ENCODE measurements around the gene SETD4.

Gene SETD4

DNA sequence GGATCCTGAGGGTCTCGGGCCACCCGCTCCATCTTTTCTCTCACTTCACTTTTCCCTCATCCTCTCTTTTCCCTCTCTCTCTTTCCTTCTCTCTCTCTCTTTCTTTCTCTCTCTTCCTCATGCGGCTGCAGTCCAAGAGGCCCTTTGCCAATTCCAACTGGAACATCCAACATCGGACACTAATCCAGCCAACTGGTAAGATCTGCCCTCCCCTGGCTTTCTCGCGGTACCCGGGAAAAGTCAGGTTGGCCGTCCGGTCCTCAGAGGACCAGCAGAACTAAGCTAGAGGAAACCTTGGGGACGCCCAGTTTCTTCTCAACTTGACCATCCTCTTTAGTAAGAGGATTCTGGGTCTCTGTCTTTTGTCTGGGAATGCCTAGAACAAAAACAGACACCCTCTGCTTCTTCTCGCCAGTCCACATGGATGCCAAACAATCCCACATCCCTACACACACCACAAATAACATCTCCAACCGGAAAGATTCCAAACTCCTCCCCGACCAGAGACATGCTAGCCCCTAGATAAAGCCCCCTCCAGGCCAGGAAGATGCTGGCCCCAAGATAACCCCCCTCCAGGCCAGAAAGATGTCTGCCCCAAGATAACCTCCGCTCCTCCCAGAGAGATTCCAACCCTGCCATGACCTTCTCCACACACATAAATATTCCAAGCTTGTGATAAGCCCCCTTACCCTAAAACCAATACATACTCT is 3.2 kb upstream of the SETD4 start:
- H3K36me3 ChIP-seq (ENCODE audit: insufficient read depth, low read depth, low read length) = peaks cover 1% of the 10 kb centered on the region; the same call in 1 of the 2 replicates
- H3K27me3 ChIP-seq (ENCODE audit: insufficient read depth, low read length) = no peaks in the 10 kb centered on the region
- H3K4me3 ChIP-seq (ENCODE audit: low read length) = no peak overlapping the region
- no peaks in the 10 kb centered on the region; the same call in 1 of the 2 replicates for H3K9me3 ChIP-seq (ENCODE audit: insufficient read depth, low read depth, low read length)
- no peak overlapping the region for H3K9ac ChIP-seq (ENCODE audit: low read depth, low read length)
- no peaks in the 10 kb centered on the region for H3K4me1 ChIP-seq (ENCODE audit: insufficient read depth, low read length)
- no peak overlapping the region for H3K27ac ChIP-seq (ENCODE audit: low read length)

DNA sequence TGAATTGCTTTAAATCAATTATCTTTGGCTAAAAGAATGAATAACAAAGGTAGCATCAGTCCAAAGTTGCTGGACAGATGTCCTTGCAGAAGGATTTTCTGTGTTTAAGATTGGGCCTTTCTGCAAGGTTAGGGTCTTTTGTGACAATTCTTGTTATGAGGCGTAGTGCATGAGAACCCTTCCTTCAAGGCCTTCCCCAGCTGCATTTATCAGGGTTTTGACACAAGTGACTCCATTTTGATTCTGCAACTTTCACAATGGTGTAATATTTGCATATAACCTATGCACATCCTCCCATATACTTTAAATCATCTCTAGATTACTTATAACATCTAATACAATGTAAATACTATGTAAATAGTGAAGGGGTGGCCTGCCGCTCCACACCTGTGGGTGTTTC is 1.1 kb upstream of the SETD4 start:
- Histone ChIP-seq H3K9ac (ENCODE audit: low read depth, low read length) (peak overlapping the region; percentile 94; the same call in 1 of the 2 replicates), H3K4me1 (ENCODE audit: insufficient read depth, low read length) (no peaks in the 10 kb centered on the region), H3K27me3 (ENCODE audit: insufficient read depth, low read length) (no peaks in the 10 kb centered on the region), H3K9me3 (ENCODE audit: insufficient read depth, low read depth, low read length) (no peaks in the 10 kb centered on the region), H3K36me3 (ENCODE audit: insufficient read depth, low read depth, low read length) (peaks cover 22% of the 10 kb centered on the region), H3K4me3 (ENCODE audit: low read length) (peak overlapping the region; percentile 94; the same call in 1 of the 2 replicates), H3K27ac (ENCODE audit: low read length) (no peak overlapping the region)

GRCh38 chr21:36059823-36060158 is 535 bp downstream of the SETD4 start:
- Histone ChIP-seq H3K9ac (ENCODE audit: low read depth, low read length) (peak overlapping the region; percentile 94; the same call in 1 of the 2 replicates), H3K4me3 (ENCODE audit: low read length) (peak overlapping the region; percentile 94), H3K27me3 (ENCODE audit: insufficient read depth, low read length) (no peaks in the 10 kb centered on the region), H3K4me1 (ENCODE audit: insufficient read depth, low read length) (no peaks in the 10 kb centered on the region), H3K9me3 (ENCODE audit: insufficient read depth, low read depth, low read length) (no peaks in the 10 kb centered on the region), H3K36me3 (ENCODE audit: insufficient read depth, low read depth, low read length) (peaks cover 39% of the 10 kb centered on the region), H3K27ac (ENCODE audit: low read length) (peak overlapping the region; percentile 29)

DNA sequence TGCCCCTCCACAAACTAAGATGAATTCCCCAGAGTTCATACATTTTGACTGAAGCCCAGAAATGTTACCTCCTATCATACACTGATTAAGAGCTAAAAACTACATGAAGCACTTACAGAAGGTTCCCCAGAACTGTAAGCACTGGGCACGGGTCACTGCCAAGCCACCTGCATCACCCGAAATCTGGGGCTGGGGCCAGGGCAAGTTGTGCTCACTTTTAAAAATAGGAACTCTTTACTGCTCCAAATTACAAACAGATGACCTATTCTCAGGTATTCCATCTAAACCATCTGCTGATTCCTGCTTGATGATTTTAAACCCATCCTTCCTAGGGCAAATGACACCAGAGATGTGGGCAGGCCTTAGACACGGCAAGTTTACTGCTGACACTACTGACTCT is 4.8 kb downstream of the SETD4 start:
- H3K27ac ChIP-seq (ENCODE audit: low read length) = no peak overlapping the region
- H3K27me3 ChIP-seq (ENCODE audit: insufficient read depth, low read length) = no peaks in the 10 kb centered on the region
- H3K36me3 ChIP-seq (ENCODE audit: insufficient read depth, low read depth, low read length) = peaks cover 75% of the 10 kb centered on the region
- H3K4me1 ChIP-seq (ENCODE audit: insufficient read depth, low read length) = no peaks in the 10 kb centered on the region
- no peak overlapping the region for H3K4me3 ChIP-seq (ENCODE audit: low read length)
- no peaks in the 10 kb centered on the region for H3K9me3 ChIP-seq (ENCODE audit: insufficient read depth, low read depth, low read length)
- H3K9ac ChIP-seq (ENCODE audit: low read depth, low read length) = no peak overlapping the region

DNA sequence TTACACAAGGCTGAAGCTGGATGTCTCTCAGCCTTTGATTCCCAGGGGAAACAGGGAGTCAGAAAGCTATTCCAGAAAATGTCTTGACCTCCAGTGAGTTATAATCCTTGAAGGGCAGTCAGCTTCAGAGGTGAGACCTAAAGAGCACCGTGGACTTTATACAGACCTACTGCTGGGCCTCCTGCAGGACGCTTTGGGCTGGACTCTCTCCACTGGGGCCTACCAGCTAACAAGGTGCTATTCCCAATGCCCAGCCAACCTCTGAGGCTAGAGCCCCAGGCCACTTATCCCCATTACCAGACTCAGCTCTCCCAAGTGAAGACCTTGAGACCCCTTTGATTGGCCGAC is 6.6 kb downstream of the SETD4 start:
- Histone ChIP-seq H3K4me1 (ENCODE audit: insufficient read depth, low read length) (no peaks in the 10 kb centered on the region), H3K9me3 (ENCODE audit: insufficient read depth, low read depth, low read length) (no peaks in the 10 kb centered on the region), H3K27ac (ENCODE audit: low read length) (no peak overlapping the region), H3K9ac (ENCODE audit: low read depth, low read length) (no peak overlapping the region), H3K27me3 (ENCODE audit: insufficient read depth, low read length) (no peaks in the 10 kb centered on the region), H3K36me3 (ENCODE audit: insufficient read depth, low read depth, low read length) (peaks cover 93% of the 10 kb centered on the region), H3K4me3 (ENCODE audit: low read length) (no peak overlapping the region)

DNA sequence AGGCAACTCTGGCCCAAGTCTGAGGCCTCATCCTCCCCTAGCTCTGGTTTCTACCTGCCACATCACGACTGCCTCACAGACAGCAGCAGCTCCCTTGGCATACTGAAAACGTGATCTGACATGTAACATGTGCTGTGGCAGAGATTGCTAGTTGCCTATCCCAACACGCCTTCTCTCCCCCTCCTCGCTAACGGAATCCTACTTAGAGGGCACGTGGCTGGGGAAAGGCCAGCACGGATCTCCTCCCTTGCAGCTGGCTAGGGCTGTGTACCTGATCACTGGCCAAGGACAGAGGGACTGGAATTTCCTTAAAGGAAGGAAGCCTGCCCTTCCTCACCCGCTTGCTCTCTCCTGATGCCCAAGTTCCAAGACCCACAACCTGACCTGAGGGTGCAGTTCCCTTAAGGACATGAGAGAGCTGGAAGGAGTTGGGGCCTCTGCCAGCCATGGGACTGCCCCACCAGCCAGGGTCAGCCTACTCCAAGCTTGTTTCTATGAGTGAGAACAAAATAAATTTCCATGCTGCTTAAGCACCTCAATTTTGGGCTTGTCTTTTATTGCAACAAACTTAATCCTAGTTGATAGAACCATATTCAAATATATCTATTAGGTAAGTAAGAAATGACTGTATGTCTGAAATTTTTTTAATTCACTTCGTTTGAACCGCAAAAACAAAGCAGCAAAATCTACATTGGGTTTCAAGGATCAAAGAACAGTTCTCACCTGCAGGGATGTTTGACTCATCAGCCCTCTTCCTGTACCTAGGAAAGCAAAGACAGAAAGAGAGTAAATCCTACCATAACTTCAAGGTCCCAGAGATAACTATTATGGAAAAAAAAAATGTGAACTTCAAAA is 7.2 kb downstream of the SETD4 start:
- H3K9ac ChIP-seq (ENCODE audit: low read depth, low read length) = no peak overlapping the region
- no peak overlapping the region for H3K27ac ChIP-seq (ENCODE audit: low read length)
- peaks cover 93% of the 10 kb centered on the region for H3K36me3 ChIP-seq (ENCODE audit: insufficient read depth, low read depth, low read length)
- no peak overlapping the region for H3K4me3 ChIP-seq (ENCODE audit: low read length)
- H3K27me3 ChIP-seq (ENCODE audit: insufficient read depth, low read length) = no peaks in the 10 kb centered on the region
- H3K4me1 ChIP-seq (ENCODE audit: insufficient read depth, low read length) = no peaks in the 10 kb centered on the region
- H3K9me3 ChIP-seq (ENCODE audit: insufficient read depth, low read depth, low read length) = no peaks in the 10 kb centered on the region

DNA sequence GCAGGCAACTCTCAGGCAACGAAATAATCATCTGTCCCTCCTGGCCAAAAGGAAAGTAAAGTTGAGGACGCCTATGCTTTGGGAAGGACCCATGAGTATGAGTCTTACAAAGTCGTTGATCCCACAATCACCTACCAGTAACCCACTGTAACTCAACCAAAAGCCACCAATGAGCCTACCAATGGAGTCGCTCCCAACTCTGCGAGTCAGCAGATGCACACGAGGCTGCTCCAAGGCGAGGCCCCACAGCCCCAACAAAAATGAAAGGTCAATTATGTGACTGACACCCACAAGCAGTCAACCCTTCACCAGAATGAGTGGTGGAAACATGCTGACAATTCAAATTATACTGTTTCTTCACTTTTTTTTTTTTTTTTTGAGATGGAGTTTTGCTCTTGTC is 12.0 kb downstream of the SETD4 start:
- peaks cover 89% of the 10 kb centered on the region for H3K36me3 ChIP-seq (ENCODE audit: insufficient read depth, low read depth, low read length)

GRCh38 chr21:36047139-36047538 is 13.2 kb downstream of the SETD4 start:
- Histone ChIP-seq H3K27me3 (ENCODE audit: insufficient read depth, low read length) (no peaks in the 10 kb centered on the region), H3K27ac (ENCODE audit: low read length) (no peak overlapping the region), H3K4me1 (ENCODE audit: insufficient read depth, low read length) (no peaks in the 10 kb centered on the region), H3K9ac (ENCODE audit: low read depth, low read length) (no peak overlapping the region), H3K4me3 (ENCODE audit: low read length) (no peak overlapping the region), H3K36me3 (ENCODE audit: insufficient read depth, low read depth, low read length) (peaks cover 90% of the 10 kb centered on the region), H3K9me3 (ENCODE audit: insufficient read depth, low read depth, low read length) (no peaks in the 10 kb centered on the region)

More for the DNA sequence above, 12.0 kb downstream of the SETD4 start:
- Histone ChIP-seq H3K4me3 (ENCODE audit: low read length) (no peak overlapping the region), H3K27ac (ENCODE audit: low read length) (no peak overlapping the region), H3K9me3 (ENCODE audit: insufficient read depth, low read depth, low read length) (no peaks in the 10 kb centered on the region), H3K9ac (ENCODE audit: low read depth, low read length) (no peak overlapping the region), H3K4me1 (ENCODE audit: insufficient read depth, low read length) (no peaks in the 10 kb centered on the region), H3K27me3 (ENCODE audit: insufficient read depth, low read length) (no peaks in the 10 kb centered on the region)

DNA sequence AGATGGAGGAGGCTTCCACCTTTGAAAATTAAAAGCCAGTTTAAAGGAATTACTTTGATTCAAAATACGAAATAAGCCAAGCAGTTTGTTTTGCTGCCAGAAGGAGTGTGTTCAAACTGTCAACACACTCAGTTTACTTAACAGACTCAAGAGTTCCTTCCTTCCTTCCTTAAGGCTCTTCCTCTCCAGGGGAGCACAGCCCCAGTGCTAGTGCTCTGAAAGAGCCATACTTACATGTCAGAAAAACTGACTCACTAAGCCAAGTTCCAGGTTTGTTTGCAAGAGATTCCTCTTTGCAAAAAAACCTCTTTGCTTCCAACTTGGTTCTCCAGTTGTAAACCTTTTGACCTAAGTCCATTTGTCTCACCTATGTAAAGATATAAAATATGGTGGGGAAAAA is 14.3 kb downstream of the SETD4 start:
- no peak overlapping the region for H3K27ac ChIP-seq (ENCODE audit: low read length)
- H3K9me3 ChIP-seq (ENCODE audit: insufficient read depth, low read depth, low read length) = no peaks in the 10 kb centered on the region
- H3K4me1 ChIP-seq (ENCODE audit: insufficient read depth, low read length) = no peaks in the 10 kb centered on the region
- H3K9ac ChIP-seq (ENCODE audit: low read depth, low read length) = no peak overlapping the region
- H3K36me3 ChIP-seq (ENCODE audit: insufficient read depth, low read depth, low read length) = peaks cover 94% of the 10 kb centered on the region
- no peak overlapping the region for H3K4me3 ChIP-seq (ENCODE audit: low read length)
- no peaks in the 10 kb centered on the region for H3K27me3 ChIP-seq (ENCODE audit: insufficient read depth, low read length)

GRCh38 chr21:36044056-36044455 is 16.3 kb downstream of the SETD4 start:
- H3K27me3 ChIP-seq (ENCODE audit: insufficient read depth, low read length) = no peaks in the 10 kb centered on the region
- H3K36me3 ChIP-seq (ENCODE audit: insufficient read depth, low read depth, low read length) = peaks cover 91% of the 10 kb centered on the region
- H3K9me3 ChIP-seq (ENCODE audit: insufficient read depth, low read depth, low read length) = no peaks in the 10 kb centered on the region
- no peak overlapping the region for H3K9ac ChIP-seq (ENCODE audit: low read depth, low read length)
- H3K27ac ChIP-seq (ENCODE audit: low read length) = no peak overlapping the region
- no peaks in the 10 kb centered on the region for H3K4me1 ChIP-seq (ENCODE audit: insufficient read depth, low read length)
- no peak overlapping the region for H3K4me3 ChIP-seq (ENCODE audit: low read length)

- Histone ChIP-seq H3K9ac (ENCODE audit: low read depth, low read length) (no peak overlapping the region), H3K27me3 (ENCODE audit: insufficient read depth, low read length) (no peaks in the 10 kb centered on the region), H3K9me3 (ENCODE audit: insufficient read depth, low read depth, low read length) (no peaks in the 10 kb centered on the region), H3K27ac (ENCODE audit: low read length) (no peak overlapping the region), H3K4me3 (ENCODE audit: low read length) (no peak overlapping the region), H3K4me1 (ENCODE audit: insufficient read depth, low read length) (no peaks in the 10 kb centered on the region), H3K36me3 (ENCODE audit: insufficient read depth, low read depth, low read length) (peaks cover 93% of the 10 kb centered on the region)
Observed at GRCh38 chr21:36041910-36042309, 18.4 kb downstream of the SETD4 start.

DNA sequence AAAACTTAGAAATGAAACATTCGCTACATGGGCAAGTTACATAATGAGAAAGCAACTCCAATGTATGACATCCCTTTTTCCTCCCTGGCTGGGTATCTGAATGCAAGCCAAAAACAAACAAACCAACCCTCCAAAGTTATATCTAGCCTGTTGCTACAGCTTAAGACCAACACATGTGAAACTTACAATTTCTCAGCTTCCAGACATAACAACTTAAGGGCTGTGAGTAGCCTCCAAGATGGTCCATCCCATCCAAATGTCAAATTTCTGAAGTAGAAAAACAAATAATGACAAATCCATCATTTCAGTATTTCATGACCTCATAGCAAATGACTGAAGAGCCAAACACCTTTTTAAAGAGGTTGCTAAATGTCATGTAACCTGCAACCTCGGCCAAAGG is 19.9 kb downstream of the SETD4 start:
- Histone ChIP-seq H3K9me3 (ENCODE audit: insufficient read depth, low read depth, low read length) (no peaks in the 10 kb centered on the region), H3K9ac (ENCODE audit: low read depth, low read length) (no peak overlapping the region), H3K27me3 (ENCODE audit: insufficient read depth, low read length) (no peaks in the 10 kb centered on the region), H3K4me1 (ENCODE audit: insufficient read depth, low read length) (no peaks in the 10 kb centered on the region), H3K36me3 (ENCODE audit: insufficient read depth, low read depth, low read length) (peaks cover 93% of the 10 kb centered on the region), H3K4me3 (ENCODE audit: low read length) (no peak overlapping the region), H3K27ac (ENCODE audit: low read length) (no peak overlapping the region)
